HG02884 (cell line): ENCODE measurements around the gene SELPLG.
"Not testable (repeated sequence)": the region's sequence is repeated elsewhere in the genome, so short reads cannot be mapped to it uniquely, and the experiment has no call there.

ENCODE experiments used
- ATAC-seq: cut with Tn5 transposase; IDR thresholded peaks from one replicate; pipeline ENCODE4 v1.9.1; 2021; ENCODE audit warnings: mild to moderate bottlenecking, moderate library complexity; ENCODE audit not compliant: unreplicated experiment

SELPLG gene

GRCh38 chr12:108656247-108656646, 22.6 kb upstream of the SELPLG start:
- not testable (repeated sequence) for ATAC-seq

- ATAC-seq, result not testable (repeated sequence)
Measured at GRCh38 chr12:108655812-108656175, 22.1 kb upstream of the SELPLG start.

DNA sequence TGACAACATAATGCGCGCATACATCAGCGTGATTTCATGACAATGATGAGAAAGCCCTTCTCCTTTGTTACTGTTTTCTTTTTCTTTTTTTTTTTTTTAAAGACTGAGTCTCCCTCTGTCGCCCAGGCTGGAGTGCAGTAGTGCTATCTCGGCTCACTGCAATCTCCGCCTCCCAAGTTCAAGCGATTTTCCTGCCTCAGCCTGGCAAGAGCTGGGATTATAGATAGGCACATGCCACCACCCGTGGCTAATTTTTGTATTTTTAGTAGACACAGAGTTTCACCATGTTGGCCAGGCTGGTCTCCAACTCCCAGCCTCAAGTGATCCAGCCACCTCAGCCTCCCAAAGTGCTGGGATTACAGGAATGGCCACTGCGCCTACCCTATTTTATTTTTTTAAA, 20.9 kb upstream of the SELPLG start:
- ATAC-seq, result not testable (repeated sequence)

GRCh38 chr12:108653922-108654321, 20.2 kb upstream of the SELPLG start:
- no peak for ATAC-seq

DNA sequence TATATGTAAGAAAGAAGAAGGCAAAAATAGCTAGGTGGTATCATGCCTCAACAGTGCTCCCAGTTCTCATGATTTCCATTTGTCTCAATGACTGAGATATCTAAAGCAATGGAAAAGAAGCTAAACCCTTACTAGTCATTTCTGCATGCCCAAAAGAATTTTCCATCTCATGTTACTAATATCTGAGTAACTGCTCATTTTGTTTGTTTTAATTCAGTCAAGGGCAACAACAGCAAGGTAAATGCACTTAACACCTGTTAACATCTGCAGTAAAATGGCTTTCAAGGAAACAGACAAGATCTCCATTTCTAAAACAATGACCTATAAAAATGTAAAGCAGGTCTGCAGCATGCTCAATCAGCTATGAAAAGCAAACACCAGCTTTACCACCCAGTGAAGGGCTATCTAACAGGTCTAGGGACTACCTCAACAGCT, 19.4 kb upstream of the SELPLG start:
- ATAC-seq, result no peak

- ATAC-seq, result no peak
Measured at GRCh38 chr12:108650083-108650482, 16.4 kb upstream of the SELPLG start.

DNA sequence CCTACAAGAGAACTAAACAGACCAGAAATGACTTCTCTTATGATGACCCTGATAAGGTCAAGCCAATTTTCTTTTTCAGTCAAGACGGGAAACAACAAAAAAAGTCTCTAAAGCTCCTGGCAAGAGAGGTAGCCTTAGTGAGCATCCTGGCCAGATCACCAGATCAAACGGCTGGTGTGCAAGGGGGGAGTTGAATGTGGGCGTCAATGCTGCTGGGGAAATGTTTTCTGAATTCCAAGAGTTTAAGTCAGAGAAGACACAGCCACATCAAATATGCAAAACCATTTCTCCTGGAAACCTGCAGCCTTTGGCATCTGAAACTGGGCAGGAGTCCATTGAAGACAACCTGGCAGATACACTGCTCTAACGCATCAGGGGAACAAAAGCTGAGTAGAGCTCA, 16.0 kb upstream of the SELPLG start:
- ATAC-seq, result no peak

DNA sequence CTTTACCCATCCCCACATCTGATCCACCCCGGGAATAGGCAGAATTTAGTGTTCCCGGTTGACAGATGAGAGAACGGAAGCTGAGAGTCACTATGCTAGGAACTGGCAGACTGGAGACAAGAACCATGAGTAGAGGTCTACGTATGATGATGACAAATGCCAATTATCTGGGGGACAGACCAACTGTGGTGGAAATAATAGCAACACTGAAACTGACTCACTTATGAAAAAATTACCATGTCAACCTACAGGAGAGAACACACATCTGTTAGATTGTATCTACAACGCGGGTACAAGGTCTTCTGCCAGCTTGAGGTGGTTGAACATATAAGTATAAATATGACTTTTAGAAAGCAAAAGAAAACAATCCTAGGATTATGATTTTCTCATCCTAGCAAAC, 15.4 kb upstream of the SELPLG start:
- no peak for ATAC-seq

DNA sequence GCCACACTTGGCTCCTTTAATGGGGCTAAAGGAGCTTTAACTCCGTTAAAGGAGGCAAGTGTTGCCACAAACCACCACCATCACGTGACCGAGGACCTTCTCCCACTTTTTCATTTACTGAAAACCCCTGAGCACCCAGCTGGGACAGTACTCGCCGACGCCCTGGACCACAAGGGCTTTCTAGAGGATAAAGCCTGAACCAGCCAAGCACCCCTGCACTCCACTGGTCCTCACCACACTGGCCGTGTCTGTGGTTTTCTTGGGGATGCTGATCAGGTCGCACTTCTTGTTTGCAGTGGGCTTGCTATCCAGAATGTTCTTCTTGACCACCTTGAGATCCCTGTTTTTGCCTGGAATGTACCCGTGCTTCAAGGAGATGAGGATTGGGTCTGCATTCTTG, 14.7 kb upstream of the SELPLG start:
- ATAC-seq, result no peak

GRCh38 chr12:108647585-108648287, 14.0 kb upstream of the SELPLG start:
- no peak for ATAC-seq

DNA sequence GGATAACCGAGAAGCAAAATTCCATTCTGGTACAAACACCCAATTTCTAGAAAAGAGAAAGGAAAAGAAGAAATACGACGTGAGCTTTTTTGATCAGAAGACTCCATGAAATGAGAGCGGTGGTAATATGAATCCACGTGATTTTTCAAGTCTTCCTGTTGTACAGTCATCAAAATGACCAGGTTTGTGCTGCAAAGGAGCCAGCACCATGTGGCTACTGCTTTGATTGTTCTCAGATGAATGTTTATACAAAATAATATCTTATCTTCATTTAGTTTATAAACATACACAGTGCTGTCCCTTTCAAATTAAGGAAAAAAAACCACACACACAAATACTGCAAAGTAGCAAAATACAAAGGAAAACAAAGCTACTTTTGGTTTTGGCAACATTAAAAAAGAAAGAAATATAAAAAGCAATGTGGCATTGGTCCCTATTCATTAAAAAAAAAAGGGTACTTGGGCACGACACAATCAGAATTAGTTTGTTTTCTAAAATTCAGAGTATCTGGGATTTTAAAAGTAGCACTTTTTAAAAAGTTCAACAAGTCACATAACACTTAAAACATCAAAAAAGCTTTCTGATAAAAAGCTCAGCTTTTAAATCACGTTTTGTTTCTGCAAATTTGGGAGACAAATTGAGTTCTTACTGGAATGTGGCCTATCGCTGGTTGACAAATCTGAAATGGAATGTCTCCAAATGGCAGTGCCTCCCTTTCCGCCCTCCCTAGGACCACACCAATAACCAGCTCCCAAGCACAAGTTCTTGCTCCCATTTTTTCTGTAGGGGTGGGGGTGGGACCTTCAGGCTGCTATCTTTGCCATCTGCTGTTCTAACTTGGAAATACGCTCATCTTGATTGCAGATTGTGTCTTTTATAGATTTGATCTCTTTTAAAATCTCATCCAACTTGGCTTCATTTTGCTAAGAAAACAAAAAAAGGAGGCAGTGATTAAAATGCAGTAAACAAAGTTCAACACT, 13.2 kb upstream of the SELPLG start:
- no peak for ATAC-seq

GRCh38 chr12:108645686-108646599, 12.2 kb upstream of the SELPLG start:
- ATAC-seq, result no peak

GRCh38 chr12:108644811-108645120, 11.1 kb upstream of the SELPLG start:
- ATAC-seq, result no peak

GRCh38 chr12:108643941-108644810, 10.5 kb upstream of the SELPLG start:
- ATAC-seq, result no peak

DNA sequence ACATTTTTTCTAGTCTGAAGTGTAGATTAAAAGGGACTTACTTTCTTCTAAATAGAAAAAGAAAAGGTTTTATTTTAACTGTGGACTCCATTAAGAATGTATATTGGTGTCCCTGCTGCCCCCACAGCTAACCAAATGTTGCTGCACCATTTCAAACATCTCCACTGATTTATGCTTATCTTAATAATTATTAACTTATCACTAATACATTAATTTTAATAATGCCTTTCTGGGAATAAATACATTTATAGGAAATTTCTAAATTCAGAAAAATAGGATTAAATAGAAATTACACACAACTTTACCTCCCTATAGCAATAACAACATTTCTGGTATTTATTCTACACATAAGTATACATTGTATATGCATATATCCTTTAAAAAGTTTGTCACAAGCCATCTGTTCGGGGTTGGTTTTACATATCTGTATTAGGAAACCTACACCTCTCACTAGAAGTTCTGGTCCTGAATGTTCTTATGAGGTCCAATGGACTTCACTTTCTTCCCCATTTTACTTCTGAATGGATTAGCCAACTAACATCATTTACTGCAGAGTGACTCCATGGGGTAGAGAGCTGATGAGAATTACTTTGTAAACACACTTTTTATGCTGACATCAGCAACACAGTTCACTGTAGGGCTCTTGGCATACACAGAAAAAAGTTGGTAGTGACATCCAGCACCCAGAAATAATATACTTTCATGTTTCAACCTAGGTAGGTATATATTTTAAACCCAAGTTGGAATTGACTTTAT, 9.4 kb upstream of the SELPLG start:
- ATAC-seq, result no peak

DNA sequence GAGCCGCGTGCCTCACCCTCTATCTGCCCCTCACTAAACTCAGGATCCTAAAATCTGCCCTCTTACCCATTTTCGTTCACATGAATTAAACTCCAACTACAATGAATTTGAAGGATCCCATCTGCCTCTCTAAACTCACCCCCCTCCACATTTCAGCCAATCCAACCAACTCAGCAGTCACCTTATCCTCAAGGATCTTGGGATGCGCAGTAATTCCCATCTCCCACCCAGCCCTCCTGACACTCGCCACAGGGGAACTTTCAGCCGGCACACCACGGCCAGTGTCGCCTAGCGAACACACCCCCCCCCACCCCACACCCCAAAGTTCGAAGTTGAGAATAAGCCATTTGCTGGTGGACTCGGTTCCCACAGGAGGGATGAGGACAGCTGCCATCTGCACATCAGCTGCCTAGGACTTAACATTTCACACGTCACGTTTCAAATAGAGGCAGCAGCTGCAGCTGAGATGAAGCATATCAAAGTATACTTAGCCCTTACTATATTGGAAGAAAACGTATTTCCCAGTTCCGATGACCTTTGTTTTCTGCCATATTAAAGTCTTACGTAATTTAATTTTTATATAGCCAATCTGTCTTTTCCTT, 8.7 kb upstream of the SELPLG start:
- no peak for ATAC-seq

DNA sequence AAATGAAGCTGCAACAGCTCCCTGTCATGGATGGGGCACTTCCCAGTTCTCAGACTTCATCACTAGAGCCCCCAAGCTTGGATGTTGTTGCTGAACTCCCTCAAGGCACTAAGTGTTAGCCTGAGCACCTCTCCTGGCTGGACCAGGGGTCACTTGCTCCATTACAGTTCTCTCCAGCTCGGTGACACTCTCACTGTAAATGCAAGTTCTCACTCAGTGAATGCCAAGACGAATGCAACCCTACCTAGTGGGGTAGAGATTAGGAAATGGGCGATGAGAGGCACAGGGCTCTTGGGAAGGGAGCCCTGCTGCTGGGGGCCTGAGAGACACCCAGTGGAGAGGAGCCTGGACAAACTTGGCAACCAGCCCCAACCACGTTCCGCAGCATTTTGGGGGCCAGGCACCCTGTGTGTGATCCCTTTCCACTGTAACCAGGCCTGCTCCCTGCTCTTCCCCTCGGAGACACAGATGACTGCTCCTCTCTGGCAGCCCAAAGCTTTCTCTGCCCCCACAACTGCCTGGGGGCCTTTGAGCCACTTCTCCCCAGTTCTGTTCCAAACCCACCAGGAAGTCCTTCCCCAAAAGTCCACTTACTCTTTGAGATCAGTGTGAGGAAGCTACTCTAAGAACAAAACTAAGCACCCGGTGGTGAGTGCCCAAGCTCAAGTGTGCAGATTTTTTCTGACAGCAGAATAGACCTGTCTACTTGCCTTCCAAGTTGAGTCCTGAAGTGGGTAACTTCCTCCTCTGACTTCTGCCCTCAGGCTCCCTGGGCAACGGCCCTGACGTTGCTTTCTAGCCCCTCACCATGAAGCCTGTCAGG, 8.0 kb upstream of the SELPLG start:
- ATAC-seq, result no peak

GRCh38 chr12:108640802-108641445, 7.2 kb upstream of the SELPLG start:
- ATAC-seq, result no peak
